ENCODE data around the gene NEUROD2.
A peak's percentile ranks its signal among the peaks of the same experiment; 100 is the strongest.

Gene NEUROD2

DNA sequence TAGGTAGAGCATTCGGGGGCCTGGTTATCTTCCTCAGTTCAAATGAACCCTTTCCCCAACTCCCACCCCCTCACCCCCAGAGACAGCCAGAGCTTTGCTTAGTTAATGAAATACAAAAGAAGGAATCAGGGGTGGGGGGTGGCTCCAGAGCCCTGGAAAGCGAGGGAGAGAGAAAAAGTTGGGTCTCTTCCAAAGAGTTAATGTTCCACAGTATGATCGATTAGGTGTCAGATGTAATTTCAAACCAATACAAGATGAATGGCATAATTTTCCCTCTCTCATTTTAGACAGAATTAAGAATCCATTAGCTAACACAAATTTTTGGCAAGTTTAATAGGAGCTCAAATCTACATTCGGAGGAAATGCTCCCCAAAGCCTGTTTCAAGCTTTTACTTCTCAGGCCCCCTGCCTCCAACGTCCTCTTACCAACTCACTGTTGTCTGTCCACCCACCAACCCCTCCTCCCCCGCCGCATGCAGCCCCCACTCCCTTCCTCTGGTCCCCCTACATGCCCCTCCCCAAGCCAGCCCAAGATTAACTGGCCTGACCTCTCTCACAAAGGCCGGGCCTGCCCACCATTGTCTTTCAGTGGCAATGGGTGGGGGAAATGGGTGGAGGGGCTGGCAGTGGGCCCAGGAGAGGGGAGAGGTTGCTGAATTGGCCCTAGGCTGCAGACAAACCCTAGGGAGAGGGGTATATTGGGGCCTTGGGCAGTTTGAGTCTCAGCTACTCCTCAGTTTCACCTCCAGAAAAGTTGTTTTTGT, 28.2 kb downstream of the NEUROD2 start:
- DNase-seq (ENCODE audit: low spot score): no peak

DNA sequence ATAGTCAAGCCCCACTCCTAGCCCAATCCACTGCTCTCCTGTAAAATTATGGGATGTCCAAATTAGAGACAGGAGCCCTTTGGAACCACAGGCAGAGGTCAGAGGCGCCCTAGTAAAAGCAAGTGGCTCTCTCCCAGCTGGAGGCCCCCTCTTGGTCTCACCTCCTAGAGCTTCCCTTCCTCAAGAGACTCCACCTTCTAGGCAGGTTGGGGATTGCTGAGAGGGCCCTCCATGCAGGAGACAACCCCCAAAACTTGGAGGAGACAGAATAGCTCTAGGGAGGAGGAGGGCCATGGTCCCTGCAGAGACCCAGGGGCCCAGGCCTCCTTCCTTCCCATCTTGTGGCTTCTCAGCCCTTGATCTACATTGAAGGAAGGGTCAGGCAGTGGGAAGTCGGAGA, 29.4 kb downstream of the NEUROD2 start:
- no peak for DNase-seq (ENCODE audit: low spot score)

DNA sequence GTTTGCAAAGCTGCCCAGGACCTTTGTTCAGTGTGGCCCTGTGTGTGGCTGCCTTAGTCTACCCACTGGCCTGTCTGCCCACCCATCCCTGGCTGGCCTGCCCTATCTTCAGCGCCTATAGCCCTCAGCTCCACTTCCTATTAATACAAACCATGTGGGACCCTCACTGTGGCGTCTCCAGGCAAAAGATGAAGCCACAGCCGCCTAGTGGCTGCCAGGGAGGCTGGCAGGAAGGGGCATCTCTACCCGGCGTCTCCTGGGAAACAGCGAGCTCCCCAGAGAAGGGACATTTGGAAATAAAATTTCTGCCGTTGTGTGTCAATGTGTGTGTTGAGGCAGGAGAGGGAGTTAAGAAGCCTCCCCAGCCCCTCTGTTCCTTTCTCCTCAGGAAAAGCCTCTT, 31.5 kb downstream of the NEUROD2 start:
- peak; percentile 52 for DNase-seq (ENCODE audit: low spot score)

DNA sequence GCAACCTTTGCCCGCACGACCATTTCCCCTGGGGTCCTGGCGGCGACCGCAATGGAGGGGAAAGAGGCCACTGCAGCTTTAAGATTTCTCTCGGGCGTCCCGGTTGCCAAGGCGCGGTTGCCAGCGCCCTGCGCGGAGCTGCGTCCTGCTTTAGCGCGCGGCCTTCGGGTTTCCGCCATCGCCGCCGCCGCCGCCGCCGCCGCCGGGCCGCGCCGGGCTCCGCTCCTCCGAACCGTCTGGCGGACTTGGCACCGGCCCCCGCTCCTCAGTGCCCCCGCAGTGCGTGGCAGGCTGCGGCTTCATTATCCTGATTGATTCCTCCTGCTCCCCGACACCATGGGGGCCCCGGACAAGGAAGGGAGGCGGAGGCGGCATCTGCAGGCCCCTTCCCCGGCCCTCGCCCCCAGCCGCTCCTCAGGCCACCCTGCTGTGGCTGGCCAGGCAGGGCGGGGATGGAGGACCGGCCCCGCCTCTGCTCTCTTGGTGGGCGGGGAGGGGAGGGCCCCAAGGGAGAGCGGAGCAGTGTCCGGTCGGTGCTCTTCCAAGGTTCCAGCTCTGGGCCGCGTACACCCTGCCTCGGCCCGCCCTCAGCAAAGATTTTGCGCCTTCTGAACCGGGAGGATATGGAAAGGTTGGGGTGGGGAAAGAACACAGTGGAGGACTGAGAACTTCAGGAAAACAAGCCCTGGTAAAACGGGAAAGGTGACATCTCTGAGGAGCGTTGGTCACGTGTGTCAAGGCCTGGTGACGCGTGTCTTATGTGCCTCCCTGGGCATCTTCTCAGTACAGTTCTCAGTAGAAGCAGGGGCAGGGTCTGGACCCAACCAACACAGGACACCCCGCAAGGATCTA, 34.0 kb downstream of the NEUROD2 start:
- peak; percentile 95 for DNase-seq (ENCODE audit: low spot score)

DNA sequence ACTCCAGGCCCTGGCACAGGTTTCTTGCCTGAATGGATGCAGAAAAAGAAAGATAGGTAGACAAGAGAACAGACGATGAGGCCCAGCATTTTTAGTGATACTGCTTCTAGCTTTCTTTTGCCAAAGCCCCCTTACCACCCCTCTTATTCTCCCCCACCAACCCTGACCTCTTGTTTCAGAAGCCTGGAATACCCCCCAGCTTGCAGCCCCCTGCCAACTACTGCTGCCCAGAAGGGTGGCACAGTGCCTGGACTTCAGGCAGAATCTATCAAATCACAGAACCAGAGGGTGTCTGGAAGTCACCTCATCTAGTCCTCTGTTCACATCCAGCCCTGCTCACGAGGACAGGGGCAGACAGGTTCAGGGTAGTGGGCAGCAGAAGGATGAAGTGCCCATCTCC, 35.6 kb downstream of the NEUROD2 start:
- no peak for DNase-seq (ENCODE audit: low spot score)

DNA sequence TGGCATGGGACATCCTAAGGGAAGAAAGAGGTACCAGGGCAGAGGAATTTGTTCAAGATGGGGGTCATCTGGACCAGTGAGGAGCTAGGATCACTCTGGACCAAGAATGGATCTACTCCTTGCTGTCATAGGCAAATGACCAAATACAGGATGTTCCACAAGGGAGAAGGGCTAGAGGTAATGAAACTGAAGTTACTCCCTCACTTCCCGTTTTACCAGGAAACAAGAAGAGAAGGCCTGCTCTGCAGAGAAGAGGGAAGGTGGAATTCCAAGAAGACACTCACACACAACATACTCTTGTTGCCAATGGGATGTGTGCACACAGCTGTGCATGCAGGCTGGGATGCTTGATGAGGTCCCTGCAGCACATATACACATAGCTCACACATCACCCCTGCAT, 38.6 kb downstream of the NEUROD2 start:
- no peak for DNase-seq (ENCODE audit: low spot score)

DNA sequence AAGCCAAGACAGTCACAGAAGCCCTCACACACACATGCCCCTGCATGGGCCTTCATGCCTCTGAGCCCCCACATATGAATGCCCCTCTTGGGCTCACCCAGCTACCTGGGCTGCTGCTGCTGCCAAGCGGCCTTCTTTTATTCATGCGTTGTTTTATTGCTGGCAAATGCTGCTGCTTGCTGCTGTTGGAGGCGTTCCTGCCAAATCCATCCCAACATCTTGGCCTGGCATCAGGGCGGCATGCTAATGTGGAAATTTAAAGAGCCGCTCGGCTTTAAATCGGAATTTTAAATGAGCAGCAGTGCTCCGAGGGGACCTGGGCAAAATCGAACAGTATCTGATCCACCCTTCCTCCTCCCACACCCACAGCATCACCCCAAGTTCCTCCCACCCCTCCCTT, 39.0 kb downstream of the NEUROD2 start:
- no peak for DNase-seq (ENCODE audit: low spot score)

DNA sequence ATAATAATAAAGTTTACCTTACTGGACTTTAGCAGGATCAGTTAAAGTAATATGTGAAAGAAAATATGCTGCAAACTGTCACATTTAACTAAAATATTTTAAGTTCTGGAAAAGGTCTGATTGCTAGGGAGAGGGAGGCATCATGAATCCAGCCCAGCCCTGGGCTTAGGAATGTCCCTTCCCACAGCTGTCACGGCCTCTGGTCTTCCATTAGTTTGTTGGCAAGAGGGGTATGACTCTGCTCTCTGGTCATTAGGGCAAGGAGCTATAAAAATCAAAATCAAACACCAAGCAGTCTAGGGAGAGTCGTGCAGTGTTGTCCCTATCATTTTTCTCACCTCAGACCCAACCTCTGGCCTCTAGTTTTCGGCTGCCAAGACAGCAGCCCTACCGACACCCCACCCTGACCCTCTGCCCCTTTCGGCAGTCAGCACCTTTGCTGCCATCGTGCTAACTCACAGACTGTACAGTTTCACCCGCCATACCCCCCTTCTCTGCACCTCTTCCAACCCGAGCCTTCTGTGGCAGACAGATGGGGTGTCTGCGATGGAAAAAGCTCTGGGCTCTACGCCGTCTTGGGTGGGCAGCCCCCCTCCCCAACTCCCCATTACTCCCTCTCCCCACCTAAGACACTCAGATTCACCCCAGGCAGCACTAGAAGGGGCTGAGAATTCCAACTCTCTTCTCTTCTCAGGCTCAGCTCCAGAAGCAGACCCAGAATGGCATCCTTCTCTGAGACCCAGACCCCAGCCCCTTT, 41.4 kb downstream of the NEUROD2 start:
- no peak for DNase-seq (ENCODE audit: low spot score)

DNA sequence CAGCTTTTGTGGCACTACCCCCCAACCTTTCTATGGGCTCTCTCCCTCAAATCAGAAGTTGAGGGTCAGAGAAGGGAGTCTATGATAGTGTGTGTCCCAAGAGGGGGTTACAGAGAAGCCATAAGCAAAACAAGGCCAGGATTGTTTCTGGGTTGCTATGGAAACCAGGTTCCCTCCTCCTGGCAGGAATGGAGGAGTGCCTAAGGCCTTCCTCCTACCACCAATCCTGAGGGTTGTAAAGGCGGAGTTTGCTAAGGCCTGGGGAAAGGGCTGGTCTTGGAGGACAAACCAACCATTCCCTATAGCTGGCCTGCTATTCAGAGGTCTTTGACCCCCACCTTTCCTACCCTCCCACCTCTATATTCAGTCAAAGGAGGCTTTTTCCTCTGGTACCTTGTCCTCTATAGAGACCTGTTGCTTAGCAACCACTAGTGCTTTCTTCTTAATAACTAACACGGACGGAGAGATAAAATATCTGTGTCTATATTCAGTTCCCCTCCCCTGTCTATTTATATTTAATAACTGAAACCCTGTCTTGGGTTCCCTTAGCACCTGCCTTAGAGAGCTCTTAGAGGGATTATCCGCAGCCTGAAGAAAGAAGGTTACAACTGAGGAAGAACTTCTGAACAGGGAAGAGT, 43.4 kb downstream of the NEUROD2 start:
- no peak for DNase-seq (ENCODE audit: low spot score)

DNA sequence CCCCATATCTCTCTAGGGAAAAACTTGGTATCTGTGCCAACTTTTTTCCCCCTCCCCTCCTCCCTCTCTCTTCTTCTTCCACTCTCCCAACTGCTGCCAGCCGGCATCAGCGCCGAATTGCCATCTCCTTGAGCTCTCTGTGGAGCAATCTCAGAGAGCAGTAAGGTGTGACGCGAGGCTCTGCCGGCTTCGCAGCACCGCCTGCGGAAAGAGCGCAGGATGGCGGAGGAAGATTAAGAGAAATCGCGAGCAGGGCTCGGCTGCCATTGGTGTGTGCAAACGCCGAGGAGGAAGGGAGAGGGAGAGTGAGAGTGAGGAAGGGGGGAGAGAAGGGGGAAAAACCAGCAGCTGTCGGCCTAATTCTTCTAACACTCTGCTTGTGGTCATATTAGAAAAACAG, 44.2 kb downstream of the NEUROD2 start:
- DNase-seq (ENCODE audit: low spot score): no peak

DNA sequence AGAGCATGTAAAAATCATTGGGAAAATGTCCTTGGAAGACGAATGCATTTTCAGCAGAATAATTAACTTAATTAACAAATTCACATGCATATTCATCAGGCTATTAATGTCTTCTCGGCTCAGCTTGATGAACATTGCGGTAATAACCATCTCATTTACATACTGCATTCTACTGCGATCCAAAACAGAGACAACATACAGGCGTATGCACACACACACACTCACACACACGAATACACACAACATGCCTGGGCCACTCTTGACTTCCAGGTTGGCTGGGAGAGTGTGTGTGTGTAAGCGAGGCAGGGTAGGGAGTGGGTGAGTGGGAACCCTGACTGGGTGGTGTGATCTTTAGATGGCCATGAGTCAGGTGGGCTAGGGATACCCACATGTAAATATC, 44.7 kb downstream of the NEUROD2 start:
- no peak for DNase-seq (ENCODE audit: low spot score)

DNA sequence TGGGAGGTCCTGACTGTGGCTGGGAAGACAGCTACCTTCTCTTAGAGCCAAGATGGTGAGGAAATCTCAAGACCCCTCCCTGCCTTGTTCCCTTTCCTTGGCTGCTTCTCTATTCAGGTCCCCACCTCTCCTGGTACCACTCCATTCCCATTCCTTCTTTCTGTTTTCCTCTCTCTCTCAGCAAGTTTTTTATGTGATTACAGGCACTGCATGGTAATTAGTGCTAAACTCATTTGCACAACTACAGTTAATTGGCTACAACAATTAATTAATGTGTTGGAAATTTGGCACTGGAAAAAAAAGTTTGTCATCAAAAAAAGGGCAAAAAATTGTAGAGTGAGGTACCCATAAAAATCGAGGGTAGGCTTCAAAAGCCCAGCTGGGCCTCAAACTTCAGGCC, 45.3 kb downstream of the NEUROD2 start:
- no peak for DNase-seq (ENCODE audit: low spot score)

DNA sequence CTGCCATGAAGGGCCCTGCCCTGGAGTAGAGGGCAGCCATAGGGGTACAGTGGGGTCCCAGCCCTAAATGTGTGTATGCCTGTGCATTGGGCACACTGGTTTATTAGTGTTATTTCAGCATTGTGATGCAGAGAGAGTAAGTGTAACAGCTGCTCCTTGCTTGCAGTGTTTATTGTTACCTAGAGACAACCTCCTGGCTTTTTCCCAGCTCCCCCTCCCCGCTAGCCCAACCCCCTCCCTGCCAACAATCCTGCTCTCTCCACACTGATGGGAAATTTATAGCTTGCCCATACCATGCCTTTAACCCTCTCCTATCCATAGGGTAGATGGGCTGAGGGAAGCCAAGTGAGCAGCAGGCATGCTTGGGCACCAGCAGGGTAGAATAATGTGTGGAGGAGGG, 51.3 kb downstream of the NEUROD2 start:
- DNase-seq (ENCODE audit: low spot score): no peak

DNA sequence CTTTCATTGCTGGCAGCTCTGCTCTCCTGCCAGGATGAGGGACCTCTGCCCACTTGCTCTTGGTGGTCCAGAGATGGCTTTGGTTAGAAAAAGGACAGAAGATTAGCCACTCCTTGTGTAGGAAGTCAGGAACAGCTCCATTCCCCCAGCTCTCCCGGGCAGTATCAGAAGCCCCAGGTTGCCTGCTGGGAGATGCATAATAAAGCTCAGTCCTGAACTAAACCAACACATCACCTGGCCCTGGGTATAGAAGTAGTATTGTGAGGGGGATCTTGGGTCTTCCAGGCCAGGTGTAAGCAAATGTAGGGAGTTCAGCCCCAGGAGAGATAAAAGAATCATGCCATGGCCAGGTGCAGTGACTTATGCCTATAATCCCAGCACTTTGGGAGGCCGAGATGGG, 52.4 kb downstream of the NEUROD2 start:
- DNase-seq (ENCODE audit: low spot score): no peak
